ENCODE measurements around the gene MPIG6B. TPM values are rescaled to one million over a fixed set of nuclear protein-coding genes. Genes with fewer than 3 reads are reported as not detected.

MPIG6B gene
- total RNA-seq, 2 experiments from 2014 or later = not detected

DNA sequence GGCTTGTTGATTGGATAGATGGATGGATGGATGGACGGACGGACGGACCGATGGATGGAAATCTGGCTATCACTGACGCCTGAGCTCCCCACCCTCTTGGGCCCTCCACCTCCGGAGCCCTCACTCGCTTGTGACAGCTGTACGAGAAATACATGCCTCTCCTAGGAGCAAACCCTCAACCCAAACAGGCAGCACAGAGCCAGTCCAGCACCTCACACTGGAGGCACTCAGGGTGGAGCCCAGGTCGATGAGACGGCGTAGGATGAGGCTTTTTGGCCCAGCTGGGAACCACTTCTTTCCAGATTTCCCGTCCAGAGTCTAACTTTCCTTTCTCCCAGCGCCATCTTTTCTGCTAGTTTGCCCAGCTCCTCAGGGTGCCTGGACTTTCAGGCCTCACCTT is 39.6 kb upstream of the MPIG6B start:
- Histone ChIP-seq H3K4me3 (ENCODE audit: low read depth, low read length, poor library complexity, severe bottlenecking) (no peak overlapping the region), H3K36me3 (ENCODE audit: insufficient read depth, low read length) (peaks cover 21% of the 10 kb centered on the region; the same call in 1 of the 2 replicates), H3K4me2 (ENCODE audit: low read length) (no peak overlapping the region), H3K9me3 (ENCODE audit: low read length) (no peaks in the 10 kb centered on the region), H3K79me2 (ENCODE audit: insufficient read depth, low read depth, low read length) (no peaks in the 10 kb centered on the region), H3K9me2 (ENCODE audit: insufficient read depth, low read length) (no peaks in the 10 kb centered on the region), H3K4me1 (ENCODE audit: insufficient read depth, low read length, poor library complexity, severe bottlenecking) (peaks cover 15% of the 10 kb centered on the region), H4K20me1 (ENCODE audit: insufficient read depth, low read length) (no peaks in the 10 kb centered on the region), H3K27ac (ENCODE audit: low read depth, low read length, poor library complexity, severe bottlenecking) (no peak overlapping the region), H2AFZ (ENCODE audit: low read length) (no peak overlapping the region)
- ChIA-PET CTCF (ENCODE audit: unreplicated experiment) (no interaction called here), POLR2A (no interaction called here)
- DNase-seq (ENCODE audit: low spot score) = no peak
- BruUV-seq (replicated peaks) = no TSS peak
- intact Hi-C loops (cut with micrococcal nuclease; ENCODE audit: unreplicated experiment) = loop anchor here (10.0 kb wide), 2 partner anchors 211 to 459 kb away; partner anchors contain the start of gene EHMT2
- no peak for TF ChIP-seq EZH2phosphoT487 (IDR thresholded peaks at IDR 0.05; ENCODE audit: borderline replicate concordance, low read depth, low read length)
- TF ChIP-seq, protein P1, sequence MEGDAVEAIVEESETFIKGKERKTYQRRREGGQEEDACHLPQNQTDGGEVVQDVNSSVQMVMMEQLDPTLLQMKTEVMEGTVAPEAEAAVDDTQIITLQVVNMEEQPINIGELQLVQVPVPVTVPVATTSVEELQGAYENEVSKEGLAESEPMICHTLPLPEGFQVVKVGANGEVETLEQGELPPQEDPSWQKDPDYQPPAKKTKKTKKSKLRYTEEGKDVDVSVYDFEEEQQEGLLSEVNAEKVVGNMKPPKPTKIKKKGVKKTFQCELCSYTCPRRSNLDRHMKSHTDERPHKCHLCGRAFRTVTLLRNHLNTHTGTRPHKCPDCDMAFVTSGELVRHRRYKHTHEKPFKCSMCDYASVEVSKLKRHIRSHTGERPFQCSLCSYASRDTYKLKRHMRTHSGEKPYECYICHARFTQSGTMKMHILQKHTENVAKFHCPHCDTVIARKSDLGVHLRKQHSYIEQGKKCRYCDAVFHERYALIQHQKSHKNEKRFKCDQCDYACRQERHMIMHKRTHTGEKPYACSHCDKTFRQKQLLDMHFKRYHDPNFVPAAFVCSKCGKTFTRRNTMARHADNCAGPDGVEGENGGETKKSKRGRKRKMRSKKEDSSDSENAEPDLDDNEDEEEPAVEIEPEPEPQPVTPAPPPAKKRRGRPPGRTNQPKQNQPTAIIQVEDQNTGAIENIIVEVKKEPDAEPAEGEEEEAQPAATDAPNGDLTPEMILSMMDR (conservative IDR thresholded peaks at IDR 0.05; ENCODE audit: low read length) = no peak

DNA sequence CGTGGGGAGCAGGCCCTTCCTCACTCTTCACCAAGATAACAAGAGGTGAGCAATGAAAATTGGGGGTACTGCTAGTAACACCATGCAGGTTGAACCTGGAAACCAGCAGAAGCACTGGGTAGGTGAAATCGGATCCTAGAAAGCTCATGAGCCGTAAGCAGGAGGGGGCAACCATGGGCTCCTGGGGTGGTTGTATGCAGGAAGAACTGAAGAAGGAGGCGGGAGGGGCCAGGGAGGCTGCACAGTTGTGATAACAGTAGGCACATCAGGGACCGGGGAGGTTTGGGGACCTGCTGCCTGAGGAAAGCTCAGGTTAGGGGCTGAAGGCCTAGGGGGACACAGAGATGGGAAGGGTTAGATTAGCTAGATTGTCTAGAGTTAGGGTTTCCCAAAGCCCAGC is 36.7 kb upstream of the MPIG6B start:
- Histone ChIP-seq H3K79me2 (ENCODE audit: insufficient read depth, low read depth, low read length) (no peaks in the 10 kb centered on the region), H4K20me1 (ENCODE audit: insufficient read depth, low read length) (no peaks in the 10 kb centered on the region), H3K36me3 (ENCODE audit: insufficient read depth, low read length) (peaks cover 49% of the 10 kb centered on the region), H3K4me3 (ENCODE audit: low read depth, low read length, poor library complexity, severe bottlenecking) (no peak overlapping the region), H3K9me2 (ENCODE audit: insufficient read depth, low read length) (no peaks in the 10 kb centered on the region), H3K4me1 (ENCODE audit: insufficient read depth, low read length, poor library complexity, severe bottlenecking) (peaks cover 13% of the 10 kb centered on the region), H2AFZ (ENCODE audit: low read length) (no peak overlapping the region), H3K27ac (ENCODE audit: low read depth, low read length, poor library complexity, severe bottlenecking) (no peak overlapping the region), H3K9me3 (ENCODE audit: low read length) (no peaks in the 10 kb centered on the region), H3K4me2 (ENCODE audit: low read length) (no peak overlapping the region)
- no peak for TF ChIP-seq EZH2phosphoT487 (IDR thresholded peaks at IDR 0.05; ENCODE audit: borderline replicate concordance, low read depth, low read length)
- TF ChIP-seq, protein P1 (conservative IDR thresholded peaks at IDR 0.05; ENCODE audit: low read length) = no peak
- no TSS peak for BruUV-seq (replicated peaks)
- intact Hi-C loops (cut with micrococcal nuclease; ENCODE audit: unreplicated experiment) = loop anchor here (10.0 kb wide), 2 partner anchors 208 to 462 kb away; partner anchors contain the start of gene EHMT2
- CTCF ChIA-PET (ENCODE audit: unreplicated experiment) = no interaction called here
- no peak for DNase-seq (ENCODE audit: low spot score)
- POLR2A ChIA-PET = interaction anchor here (0.9 kb wide), 1 partner anchor 52 kb away, joined by 3 read pairs; no protein-coding TSS in a partner anchor

DNA sequence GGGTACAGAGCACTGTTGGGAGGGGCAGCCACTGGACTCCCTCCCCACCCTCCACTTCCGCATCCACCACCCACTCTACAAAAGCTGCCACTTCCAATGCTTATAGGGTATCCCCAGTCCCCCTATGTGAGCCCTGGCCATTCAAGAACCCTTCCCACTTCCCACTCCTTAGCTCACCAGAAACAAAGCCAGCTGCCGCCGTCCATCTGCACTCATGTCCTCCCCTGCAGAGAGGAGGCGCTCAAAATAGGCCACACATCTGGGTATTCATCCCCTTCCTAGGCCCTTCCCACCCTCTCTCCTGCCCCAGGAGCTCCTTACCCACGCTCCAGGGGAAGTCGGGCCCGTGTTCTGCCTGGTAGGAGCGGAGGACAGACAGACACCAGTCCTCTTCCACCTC is 35.9 kb upstream of the MPIG6B start:
- DNase-seq (ENCODE audit: low spot score) = no peak
- Histone ChIP-seq H3K4me1 (ENCODE audit: insufficient read depth, low read length, poor library complexity, severe bottlenecking) (peaks cover 12% of the 10 kb centered on the region), H3K9me2 (ENCODE audit: insufficient read depth, low read length) (no peaks in the 10 kb centered on the region), H3K4me3 (ENCODE audit: low read depth, low read length, poor library complexity, severe bottlenecking) (no peak overlapping the region), H2AFZ (ENCODE audit: low read length) (no peak overlapping the region), H3K9me3 (ENCODE audit: low read length) (no peaks in the 10 kb centered on the region), H3K79me2 (ENCODE audit: insufficient read depth, low read depth, low read length) (no peaks in the 10 kb centered on the region), H3K27ac (ENCODE audit: low read depth, low read length, poor library complexity, severe bottlenecking) (no peak overlapping the region), H4K20me1 (ENCODE audit: insufficient read depth, low read length) (no peaks in the 10 kb centered on the region), H3K36me3 (ENCODE audit: insufficient read depth, low read length) (peaks cover 56% of the 10 kb centered on the region), H3K4me2 (ENCODE audit: low read length) (no peak overlapping the region)
- TF ChIP-seq EZH2phosphoT487 (IDR thresholded peaks at IDR 0.05; ENCODE audit: borderline replicate concordance, low read depth, low read length) = no peak
- TF ChIP-seq, protein P1 (conservative IDR thresholded peaks at IDR 0.05; ENCODE audit: low read length) = no peak
- intact Hi-C loops (cut with micrococcal nuclease; ENCODE audit: unreplicated experiment) = loop anchor here (10.0 kb wide), 2 partner anchors 207 to 463 kb away; partner anchors contain the start of gene EHMT2
- ChIA-PET POLR2A (interaction anchor here (0.7 kb wide), 1 partner anchor 12 kb away, joined by 3 read pairs; no protein-coding TSS in a partner anchor), CTCF (ENCODE audit: unreplicated experiment) (interaction anchor here (0.6 kb wide), 1 partner anchor 73 kb away, joined by 3 read pairs; no protein-coding TSS in a partner anchor)
- no TSS peak for BruUV-seq (replicated peaks)
